PFSK-1 (cell line): ENCODE data around the gene CTIF.

Source experiments
- FOXP2 ChIP-seq: optimal IDR thresholded peaks from 2 replicates; pipeline ENCODE3; 2011; ENCODE audit warnings: borderline replicate concordance, control low read depth, inconsistent platforms; ENCODE audit not compliant: insufficient read depth; ENCODE audit errors: extremely low read length, extremely low read depth
- POLR2AphosphoS5 ChIP-seq: IDR thresholded peaks from 2 replicates; pipeline ENCODE4 v1.6.1; 2012; ENCODE audit warnings: low read depth, mild to moderate bottlenecking, control low read depth, low read length, moderate library complexity
- SIN3A ChIP-seq: IDR thresholded peaks from 2 replicates; pipeline ENCODE4 v1.6.1; 2012; ENCODE audit warnings: mild to moderate bottlenecking, low read length, moderate library complexity, borderline replicate concordance; ENCODE audit not compliant: insufficient read depth
- TAF1 ChIP-seq: IDR thresholded peaks from 2 replicates; pipeline ENCODE4 v1.6.1; 2012; ENCODE audit warnings: low read length, control low read depth, borderline replicate concordance; ENCODE audit not compliant: insufficient read depth
- TF ChIP-seq, protein P1 (sequence below), 2 experiments: IDR thresholded peaks; 2 replicates each; pipeline versions ENCODE4 v1.6.1 to v1.8.0; 2011 to 2012; ENCODE audit warnings: low read depth in 2 of 2, low read length in 2 of 2, control low read depth in 1 of 2, inconsistent platforms in 1 of 2, mild to moderate bottlenecking in 1 of 2, moderate library complexity in 1 of 2; ENCODE audit not compliant: insufficient read depth in 1 of 2

CTIF gene

DNA sequence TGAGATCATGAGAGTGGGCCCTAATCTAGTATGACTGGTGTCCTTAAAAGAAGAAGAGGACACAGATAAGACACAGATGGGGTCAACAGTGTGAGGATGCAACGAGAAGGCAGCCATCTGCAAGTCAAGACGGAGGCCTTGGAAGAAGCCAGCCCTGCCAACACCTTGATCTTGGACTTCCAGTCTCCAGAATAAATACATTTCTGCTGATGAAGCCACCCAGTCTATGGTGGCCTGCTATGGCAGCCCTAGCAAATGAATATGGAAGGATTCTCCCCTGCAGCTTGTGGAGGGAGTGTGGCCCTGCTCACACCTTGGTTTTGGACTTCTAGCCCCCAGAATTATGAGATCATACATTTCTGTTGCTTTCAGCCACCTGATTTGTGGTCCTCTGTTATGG is 12.3 kb downstream of the CTIF start:
- TF ChIP-seq, protein P1, sequence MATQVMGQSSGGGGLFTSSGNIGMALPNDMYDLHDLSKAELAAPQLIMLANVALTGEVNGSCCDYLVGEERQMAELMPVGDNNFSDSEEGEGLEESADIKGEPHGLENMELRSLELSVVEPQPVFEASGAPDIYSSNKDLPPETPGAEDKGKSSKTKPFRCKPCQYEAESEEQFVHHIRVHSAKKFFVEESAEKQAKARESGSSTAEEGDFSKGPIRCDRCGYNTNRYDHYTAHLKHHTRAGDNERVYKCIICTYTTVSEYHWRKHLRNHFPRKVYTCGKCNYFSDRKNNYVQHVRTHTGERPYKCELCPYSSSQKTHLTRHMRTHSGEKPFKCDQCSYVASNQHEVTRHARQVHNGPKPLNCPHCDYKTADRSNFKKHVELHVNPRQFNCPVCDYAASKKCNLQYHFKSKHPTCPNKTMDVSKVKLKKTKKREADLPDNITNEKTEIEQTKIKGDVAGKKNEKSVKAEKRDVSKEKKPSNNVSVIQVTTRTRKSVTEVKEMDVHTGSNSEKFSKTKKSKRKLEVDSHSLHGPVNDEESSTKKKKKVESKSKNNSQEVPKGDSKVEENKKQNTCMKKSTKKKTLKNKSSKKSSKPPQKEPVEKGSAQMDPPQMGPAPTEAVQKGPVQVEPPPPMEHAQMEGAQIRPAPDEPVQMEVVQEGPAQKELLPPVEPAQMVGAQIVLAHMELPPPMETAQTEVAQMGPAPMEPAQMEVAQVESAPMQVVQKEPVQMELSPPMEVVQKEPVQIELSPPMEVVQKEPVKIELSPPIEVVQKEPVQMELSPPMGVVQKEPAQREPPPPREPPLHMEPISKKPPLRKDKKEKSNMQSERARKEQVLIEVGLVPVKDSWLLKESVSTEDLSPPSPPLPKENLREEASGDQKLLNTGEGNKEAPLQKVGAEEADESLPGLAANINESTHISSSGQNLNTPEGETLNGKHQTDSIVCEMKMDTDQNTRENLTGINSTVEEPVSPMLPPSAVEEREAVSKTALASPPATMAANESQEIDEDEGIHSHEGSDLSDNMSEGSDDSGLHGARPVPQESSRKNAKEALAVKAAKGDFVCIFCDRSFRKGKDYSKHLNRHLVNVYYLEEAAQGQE (IDR thresholded peaks at IDR 0.05; ENCODE audit: insufficient read depth in 1 of 2, low read depth in 2 of 2, low read length in 2 of 2), result no peak
- TF ChIP-seq SIN3A (no peak), POLR2AphosphoS5 (no peak), FOXP2 (no peak), TAF1 (no peak)

GRCh38 chr18:48552130-48552529 is 13.3 kb downstream of the CTIF start:
- TF ChIP-seq TAF1 (no peak), FOXP2 (no peak)

DNA sequence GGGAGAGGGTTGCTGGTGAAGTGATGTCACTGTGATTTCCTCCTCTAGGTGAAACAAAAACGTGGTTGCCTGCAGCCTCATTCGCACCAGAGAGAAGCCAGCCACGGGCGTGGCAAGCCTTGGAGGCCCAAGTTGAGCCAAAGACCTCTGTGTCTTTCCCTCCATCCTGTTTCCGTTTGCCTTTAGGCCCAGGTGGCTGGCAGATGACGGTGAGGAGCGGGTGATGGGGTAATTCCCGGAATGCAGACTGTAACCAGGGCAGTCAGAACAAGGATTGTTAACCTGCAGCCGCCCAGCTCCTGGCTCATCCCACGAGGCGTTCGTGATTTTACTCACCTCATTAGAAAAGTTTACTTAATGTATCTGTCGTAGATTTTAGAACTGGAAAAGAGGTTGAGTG is 14.4 kb downstream of the CTIF start:
- TF ChIP-seq, protein P1 (IDR thresholded peaks at IDR 0.05; ENCODE audit: insufficient read depth in 1 of 2, low read depth in 2 of 2, low read length in 2 of 2), result no peak
- TF ChIP-seq POLR2AphosphoS5, result no peak
- no peak for TF ChIP-seq TAF1
- no peak for TF ChIP-seq FOXP2
- TF ChIP-seq SIN3A, result no peak

- TF ChIP-seq, protein P1 (IDR thresholded peaks at IDR 0.05; ENCODE audit: insufficient read depth in 1 of 2, low read depth in 2 of 2, low read length in 2 of 2), result no peak
- TF ChIP-seq TAF1 (no peak), POLR2AphosphoS5 (no peak), FOXP2 (no peak), SIN3A (no peak)
These were observed 16.0 kb downstream of the CTIF start for GRCh38 chr18:48554610-48555400.

- no peak for TF ChIP-seq POLR2AphosphoS5
- no peak for TF ChIP-seq TAF1
- TF ChIP-seq FOXP2, result no peak
- TF ChIP-seq, protein P1 (IDR thresholded peaks at IDR 0.05; ENCODE audit: insufficient read depth in 1 of 2, low read depth in 2 of 2, low read length in 2 of 2), result no peak
- TF ChIP-seq SIN3A, result no peak
These were observed 16.7 kb downstream of the CTIF start for GRCh38 chr18:48555465-48555995.
